ENCODE measurements around the gene ELAPOR2. TPM values are rescaled to one million over a fixed set of nuclear protein-coding genes. Genes with fewer than 3 reads are reported as not detected.
A peak's percentile ranks its signal among the peaks of the same experiment; 100 is the strongest.
"Not testable (repeated sequence)": the region's sequence is repeated elsewhere in the genome, so short reads cannot be mapped to it uniquely, and the experiment has no call there.

ELAPOR2 gene
- polyA plus RNA-seq (2012; ENCODE audit: low read depth, missing spikeins): 2.3 TPM

- FAIRE-seq (peak; percentile 92), DNase-seq (ENCODE audit: insufficient read length, low spot score) (peak; percentile 77)
- TF ChIP-seq POLR2AphosphoS5 (IDR thresholded peaks at IDR 0.05; ENCODE audit: low read depth, low read length): 0 out of 2 replicates have a peak, but pooled peaks have one; percentile 22
- no peak for TF ChIP-seq POLR2A (IDR thresholded peaks at IDR 0.05; ENCODE audit: low read depth, low read length)
Measured at GRCh38 chr7:87059525-87060287, at the start of gene ELAPOR2. Gene ELAPOR2 (minus strand): TSS chr7:87059654. CDS start chr7:87059513, 141 bp downstream.

- FAIRE-seq: no peak
- DNase-seq (ENCODE audit: insufficient read length, low spot score): no peak
- TF ChIP-seq TAF1 (IDR thresholded peaks at IDR 0.05; ENCODE audit: low read depth, low read length) (no peak), POLR2AphosphoS5 (IDR thresholded peaks at IDR 0.05; ENCODE audit: low read depth, low read length) (no peak), POLR2A (IDR thresholded peaks at IDR 0.05; ENCODE audit: low read depth, low read length) (no peak), POU2F2 (IDR thresholded peaks at IDR 0.05; ENCODE audit: low read depth, low read length) (no peak), SPI1 (IDR thresholded peaks at IDR 0.05; ENCODE audit: low read depth, low read length) (no peak), PAX5 (IDR thresholded peaks at IDR 0.05; ENCODE audit: insufficient read depth, low read length, severe bottlenecking) (no peak)
Measured at GRCh38 chr7:87107949-87108776, 48.7 kb upstream of the ELAPOR2 start.

- no peak for TF ChIP-seq TAF1 (IDR thresholded peaks at IDR 0.05; ENCODE audit: low read depth, low read length)
- TF ChIP-seq POU2F2 (IDR thresholded peaks at IDR 0.05; ENCODE audit: low read depth, low read length): no peak
- TF ChIP-seq POLR2A (IDR thresholded peaks at IDR 0.05; ENCODE audit: low read depth, low read length): no peak
- TF ChIP-seq PAX5 (IDR thresholded peaks at IDR 0.05; ENCODE audit: insufficient read depth, low read length, severe bottlenecking): no peak
- no peak for TF ChIP-seq SPI1 (IDR thresholded peaks at IDR 0.05; ENCODE audit: low read depth, low read length)
- TF ChIP-seq POLR2AphosphoS5 (IDR thresholded peaks at IDR 0.05; ENCODE audit: low read depth, low read length): no peak
- no peak for FAIRE-seq
- no peak for DNase-seq (ENCODE audit: insufficient read length, low spot score)
Measured at GRCh38 chr7:87106974-87107612, 47.6 kb upstream of the ELAPOR2 start.

- no peak for TF ChIP-seq POLR2A (IDR thresholded peaks at IDR 0.05; ENCODE audit: low read depth, low read length)
- no peak for TF ChIP-seq POU2F2 (IDR thresholded peaks at IDR 0.05; ENCODE audit: low read depth, low read length)
- no peak for TF ChIP-seq POLR2AphosphoS5 (IDR thresholded peaks at IDR 0.05; ENCODE audit: low read depth, low read length)
- TF ChIP-seq SPI1 (IDR thresholded peaks at IDR 0.05; ENCODE audit: low read depth, low read length): no peak
- no peak for TF ChIP-seq TAF1 (IDR thresholded peaks at IDR 0.05; ENCODE audit: low read depth, low read length)
- TF ChIP-seq PAX5 (IDR thresholded peaks at IDR 0.05; ENCODE audit: insufficient read depth, low read length, severe bottlenecking): no peak
- DNase-seq (ENCODE audit: insufficient read length, low spot score): no peak
- FAIRE-seq: no peak
Measured at GRCh38 chr7:87105401-87105800, 45.9 kb upstream of the ELAPOR2 start.

GRCh38 chr7:87100326-87100725, 40.9 kb upstream of the ELAPOR2 start:
- TF ChIP-seq POU2F2 (IDR thresholded peaks at IDR 0.05; ENCODE audit: low read depth, low read length): no peak
- no peak for TF ChIP-seq POLR2AphosphoS5 (IDR thresholded peaks at IDR 0.05; ENCODE audit: low read depth, low read length)
- no peak for TF ChIP-seq TAF1 (IDR thresholded peaks at IDR 0.05; ENCODE audit: low read depth, low read length)
- TF ChIP-seq POLR2A (IDR thresholded peaks at IDR 0.05; ENCODE audit: low read depth, low read length): no peak
- TF ChIP-seq PAX5 (IDR thresholded peaks at IDR 0.05; ENCODE audit: insufficient read depth, low read length, severe bottlenecking): no peak
- TF ChIP-seq SPI1 (IDR thresholded peaks at IDR 0.05; ENCODE audit: low read depth, low read length): no peak
- DNase-seq (ENCODE audit: insufficient read length, low spot score) (no peak), FAIRE-seq (no peak)

GRCh38 chr7:87097375-87097774, 37.9 kb upstream of the ELAPOR2 start:
- FAIRE-seq; DNase-seq (ENCODE audit: insufficient read length, low spot score): not testable (repeated sequence)

GRCh38 chr7:87094322-87094721, 34.9 kb upstream of the ELAPOR2 start:
- FAIRE-seq: no peak
- TF ChIP-seq PAX5 (IDR thresholded peaks at IDR 0.05; ENCODE audit: insufficient read depth, low read length, severe bottlenecking): no peak
- no peak for TF ChIP-seq TAF1 (IDR thresholded peaks at IDR 0.05; ENCODE audit: low read depth, low read length)
- no peak for TF ChIP-seq POU2F2 (IDR thresholded peaks at IDR 0.05; ENCODE audit: low read depth, low read length)
- no peak for TF ChIP-seq POLR2A (IDR thresholded peaks at IDR 0.05; ENCODE audit: low read depth, low read length)
- no peak for DNase-seq (ENCODE audit: insufficient read length, low spot score)

- DNase-seq (ENCODE audit: insufficient read length, low spot score) (no peak), FAIRE-seq (no peak)
- TF ChIP-seq SPI1 (IDR thresholded peaks at IDR 0.05; ENCODE audit: low read depth, low read length) (no peak), POU2F2 (IDR thresholded peaks at IDR 0.05; ENCODE audit: low read depth, low read length) (no peak), TAF1 (IDR thresholded peaks at IDR 0.05; ENCODE audit: low read depth, low read length) (no peak)
Measured at GRCh38 chr7:87092568-87093091, 33.2 kb upstream of the ELAPOR2 start.

GRCh38 chr7:87091487-87092066, 32.1 kb upstream of the ELAPOR2 start:
- FAIRE-seq (no peak), DNase-seq (ENCODE audit: insufficient read length, low spot score) (no peak)
- no peak for TF ChIP-seq PAX5 (IDR thresholded peaks at IDR 0.05; ENCODE audit: insufficient read depth, low read length, severe bottlenecking)
